Kasumi-1 (cell line): Measurements from ENCODE around the gene NXT1.
"Not testable (repeated sequence)": the region's sequence is repeated elsewhere in the genome, so short reads cannot be mapped to it uniquely, and the experiment has no call there.

ENCODE experiments used
- DNase-seq, 2 experiments: peaks; one replicate each; lab custom pipeline; 2025; lab: John Stamatoyannopoulos, UW

The NXT1 gene

DNA sequence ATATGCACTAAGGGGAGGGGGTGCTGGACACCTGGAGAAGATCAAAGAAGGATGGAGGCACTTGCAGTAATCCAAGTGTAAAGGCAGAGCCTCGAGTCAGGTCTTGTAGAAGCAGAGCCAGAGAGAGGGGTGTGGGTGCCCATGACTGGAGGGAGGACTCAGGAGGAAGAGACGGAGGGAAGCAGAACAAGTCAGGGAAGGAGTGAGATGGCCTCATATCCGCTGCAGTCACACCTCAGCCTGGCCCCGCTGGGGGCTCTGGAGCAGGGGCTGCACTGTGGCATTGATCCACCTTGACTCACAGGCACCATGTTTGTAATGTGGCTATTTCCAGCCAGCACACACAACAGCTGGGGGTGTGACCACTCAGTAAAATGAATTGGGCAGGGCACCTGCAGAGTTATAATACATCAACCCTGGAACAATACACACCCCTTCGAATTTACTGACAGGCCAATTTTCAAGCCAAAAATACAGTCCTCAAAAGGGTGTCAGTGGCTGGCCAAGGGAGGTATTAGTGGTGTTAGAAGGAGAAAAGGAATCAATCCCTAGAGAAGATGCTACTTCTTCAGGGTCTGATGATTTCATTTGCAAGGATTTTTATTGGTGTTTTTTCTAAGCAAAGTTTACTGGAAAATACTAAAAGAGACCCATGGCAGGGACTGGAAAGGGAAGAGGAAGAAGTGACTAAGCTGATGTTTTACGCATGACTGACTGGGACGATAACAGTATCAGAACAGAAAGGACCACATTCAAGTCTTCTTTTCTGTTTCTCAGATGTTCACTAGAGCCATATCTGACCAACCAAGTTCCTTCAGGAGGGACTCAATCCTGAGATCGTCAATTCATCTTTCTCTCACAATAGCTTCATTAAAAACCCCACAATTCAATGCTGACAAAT lies 18.9 kb upstream of the NXT1 start:
- DNase-seq, result no peak

GRCh38 chr20:23332467-23332866 lies 18.1 kb upstream of the NXT1 start:
- no peak for DNase-seq

DNA sequence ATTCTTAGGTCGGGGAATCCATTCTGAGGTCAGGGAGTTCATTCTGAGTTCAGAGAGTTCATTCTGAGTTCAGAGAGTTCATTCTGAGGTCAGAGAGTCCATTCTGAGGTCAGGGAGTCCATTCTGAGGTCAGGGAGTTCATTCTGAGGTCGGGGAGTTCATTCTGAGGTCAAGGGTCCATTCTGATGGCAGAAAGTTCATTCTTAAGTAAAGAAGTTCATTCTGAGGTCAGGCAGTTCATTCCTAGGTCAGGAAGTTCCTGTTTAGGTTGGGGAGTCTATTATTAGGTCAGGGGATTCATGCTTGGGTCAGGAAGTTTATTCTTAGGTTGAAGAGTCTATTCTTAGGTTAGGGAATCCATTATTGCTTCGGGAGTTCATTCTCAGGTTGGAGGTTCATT lies 16.5 kb upstream of the NXT1 start:
- DNase-seq, result peak in 1 of 2 experiments; percentile 13

GRCh38 chr20:23335521-23335920 lies 15.1 kb upstream of the NXT1 start:
- no peak for DNase-seq

GRCh38 chr20:23336476-23336875 lies 14.1 kb upstream of the NXT1 start:
- DNase-seq, result no peak

GRCh38 chr20:23337312-23337711 lies 13.3 kb upstream of the NXT1 start:
- DNase-seq, result no peak

- no peak for DNase-seq
Observed at GRCh38 chr20:23339986-23340385, 10.6 kb upstream of the NXT1 start.

DNA sequence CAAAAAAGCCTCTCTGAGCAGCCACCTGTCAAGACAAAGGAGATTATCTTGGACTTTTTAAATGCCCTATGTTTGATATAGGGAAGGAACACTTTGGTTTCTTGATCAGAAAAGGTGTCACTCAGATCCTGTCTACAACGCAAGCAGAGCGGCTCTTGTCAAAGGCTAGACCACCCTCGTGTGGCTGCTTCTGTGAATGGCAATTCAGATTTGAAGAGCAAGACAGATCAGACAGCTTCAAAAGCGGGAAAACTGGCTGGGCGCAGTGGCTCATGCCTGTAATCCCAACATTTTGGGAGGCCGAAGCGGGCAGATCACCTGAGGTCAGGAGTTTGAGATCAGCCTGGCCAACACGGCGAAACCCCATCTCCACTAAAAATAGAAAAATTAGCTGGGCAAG lies 10.1 kb upstream of the NXT1 start:
- peak; percentile 22 to 72 for DNase-seq

DNA sequence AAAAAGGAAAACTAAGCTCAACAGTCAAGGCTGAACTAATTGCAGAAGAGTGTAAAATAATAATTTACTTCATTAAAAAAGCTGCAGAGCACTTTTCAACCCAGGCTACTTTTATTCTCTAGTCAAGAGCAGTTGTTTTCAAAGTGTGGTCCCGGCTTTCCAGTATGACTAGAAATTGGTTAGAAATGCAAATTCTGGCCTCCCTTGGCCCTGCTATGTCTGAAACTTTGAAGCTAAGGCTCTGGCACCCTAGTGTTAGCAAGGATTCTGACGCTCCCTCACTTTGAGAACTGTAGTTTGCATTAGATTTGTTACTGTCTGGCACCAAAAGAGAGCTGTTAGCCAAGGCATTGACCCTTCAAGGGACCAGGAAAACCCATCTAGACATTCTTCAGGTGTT lies 9.5 kb upstream of the NXT1 start:
- no peak for DNase-seq

- DNase-seq, result no peak
Observed at GRCh38 chr20:23343590-23343989, 7.0 kb upstream of the NXT1 start.

GRCh38 chr20:23344336-23344735 lies 6.3 kb upstream of the NXT1 start:
- peak in 1 of 2 experiments; percentile 7 for DNase-seq

GRCh38 chr20:23346002-23346401 lies 4.6 kb upstream of the NXT1 start:
- no peak for DNase-seq

DNA sequence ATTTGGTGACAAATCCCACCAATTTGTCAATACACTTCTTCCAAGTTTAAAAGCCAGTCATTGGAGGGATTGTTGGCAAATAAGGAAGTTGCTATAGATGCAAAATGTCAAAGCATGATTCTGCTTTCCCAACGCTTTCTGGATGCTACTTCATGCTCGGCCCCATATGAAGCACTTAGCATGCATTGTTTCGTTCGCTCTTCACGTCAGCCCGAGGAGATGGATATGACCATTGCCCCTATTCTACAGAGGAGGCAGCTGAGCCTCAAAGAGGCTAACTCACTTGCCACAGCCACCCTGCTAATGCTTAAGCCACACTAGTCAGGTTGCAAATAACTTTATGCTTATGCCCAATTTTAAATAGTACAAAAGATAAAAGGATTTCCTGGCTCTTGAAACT lies 2.8 kb upstream of the NXT1 start:
- DNase-seq, result no peak

- not testable (repeated sequence) for DNase-seq
Observed at GRCh38 chr20:23348510-23348909, 2.1 kb upstream of the NXT1 start.

- peak; percentile 80 to 82 for DNase-seq
Observed at GRCh38 chr20:23349338-23350195, 1.0 kb upstream of the NXT1 start.

GRCh38 chr20:23350904-23351838 lies 580 bp downstream of the NXT1 start:
- DNase-seq, result peak; percentile 49 to 50

DNA sequence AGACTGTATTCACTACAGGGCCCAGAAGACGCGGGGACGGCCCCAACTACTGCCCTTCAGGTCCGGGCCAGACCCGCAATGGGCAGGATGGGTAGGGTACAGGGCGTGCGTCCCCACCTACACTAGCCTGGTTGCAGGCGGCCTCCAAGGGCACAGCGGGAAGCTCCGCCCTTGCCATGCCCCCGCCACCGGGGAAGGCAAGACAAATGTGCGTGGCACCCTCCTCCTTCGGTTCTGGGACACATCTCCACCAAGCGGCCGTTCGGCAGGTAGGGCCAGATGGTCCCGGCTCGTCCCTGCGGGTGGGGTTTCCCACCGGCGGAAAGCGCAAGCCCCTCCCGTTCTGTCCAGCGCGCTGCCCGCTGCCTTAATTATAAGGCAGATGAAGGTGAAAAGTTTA lies 5.6 kb downstream of the NXT1 start:
- DNase-seq, result no peak

- peak; percentile 97 to 98 for DNase-seq
Observed at GRCh38 chr20:23357767-23358562, 7.4 kb downstream of the NXT1 start.

GRCh38 chr20:23358563-23358906 lies 7.9 kb downstream of the NXT1 start:
- DNase-seq, result no peak

DNA sequence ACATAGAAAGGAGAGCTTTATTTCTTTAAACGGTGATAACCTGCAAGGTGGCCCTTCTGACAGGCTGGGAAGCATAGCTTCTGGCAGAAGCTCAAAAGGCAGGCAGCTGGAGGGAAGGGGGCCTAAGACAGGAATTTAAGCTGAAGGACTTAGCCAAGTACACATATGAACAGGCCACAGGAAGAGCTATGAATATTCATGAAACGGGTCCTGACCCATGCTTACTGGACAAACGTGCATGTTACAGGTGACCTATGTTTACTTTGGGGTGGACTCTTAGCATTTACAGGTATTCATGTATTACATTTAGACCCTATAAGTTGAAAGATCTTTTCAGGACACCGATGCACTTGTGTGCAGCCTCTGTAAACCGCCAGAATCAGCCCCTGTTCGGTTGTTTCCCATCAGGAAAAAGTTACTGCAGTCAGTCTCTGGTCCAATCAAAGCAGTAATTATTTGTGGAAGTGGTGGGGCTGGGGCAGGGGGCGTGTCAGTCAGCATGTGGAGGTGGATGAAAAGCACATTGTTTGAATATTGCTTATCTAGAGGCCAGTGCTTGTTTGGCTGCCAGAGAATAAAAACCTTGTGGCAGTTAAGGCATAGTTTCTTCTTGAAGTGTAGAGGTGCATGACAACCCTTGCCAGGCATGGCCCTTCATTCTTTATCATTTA lies 8.5 kb downstream of the NXT1 start:
- no peak for DNase-seq

DNA sequence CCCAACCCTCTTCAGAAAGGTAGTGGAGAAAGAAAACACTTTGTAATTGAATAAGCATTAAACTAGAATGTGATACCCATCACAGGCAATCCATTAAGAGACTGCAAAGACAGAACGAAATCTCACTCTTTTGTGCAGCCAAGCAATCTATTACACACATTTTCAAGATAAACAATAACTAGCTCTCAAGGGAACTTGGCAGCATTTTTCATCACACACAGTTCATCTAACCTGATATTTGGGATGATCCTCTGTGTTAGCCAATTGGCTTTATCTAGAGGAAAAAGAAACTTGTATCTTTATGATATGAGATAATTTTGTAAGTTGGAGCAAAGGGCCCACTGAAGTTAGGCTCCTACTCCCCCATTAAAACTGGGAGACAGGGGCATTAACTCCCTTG lies 9.9 kb downstream of the NXT1 start:
- DNase-seq, result no peak
